ENCODE results near the gene SCNN1A.

The SCNN1A gene

DNA sequence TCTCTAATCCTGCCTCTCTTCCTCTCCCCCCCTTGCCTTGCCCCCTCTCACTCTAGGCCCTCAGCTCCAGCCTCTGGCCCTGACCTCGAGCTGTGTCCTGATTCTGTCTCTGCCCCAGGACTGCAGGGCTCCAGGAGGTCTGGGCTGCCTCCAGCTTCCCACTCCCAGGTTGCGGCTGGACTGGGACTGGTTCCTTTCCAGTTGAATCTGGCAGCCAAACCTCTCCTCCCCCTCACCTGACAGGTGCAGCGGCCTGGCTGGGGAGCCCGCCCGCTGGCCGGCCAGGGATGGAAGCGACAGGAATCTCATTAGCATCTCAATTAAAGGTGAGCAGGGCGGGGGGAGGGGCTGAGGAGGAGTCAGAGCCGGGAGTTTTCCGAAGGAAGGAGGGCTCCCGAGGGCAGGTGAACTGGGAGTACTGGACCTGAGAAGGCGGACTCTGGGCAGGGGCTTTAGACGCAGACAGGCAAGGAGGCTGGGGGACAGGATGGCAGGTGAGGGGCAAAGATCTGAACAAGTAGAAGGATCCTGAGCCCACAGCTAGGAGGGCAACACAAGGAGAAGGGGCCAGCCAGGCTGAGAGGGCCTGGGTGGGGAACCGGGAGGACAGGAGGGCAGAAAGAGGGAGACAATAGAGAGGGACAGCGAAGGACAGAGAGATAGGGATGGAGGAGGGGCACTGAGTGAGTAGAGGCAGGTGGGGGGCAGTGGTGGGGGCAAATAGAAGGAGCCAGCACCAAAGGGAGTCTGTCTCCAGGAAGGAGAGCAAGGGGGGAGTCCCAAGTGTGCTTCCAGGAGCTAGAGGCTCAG lies at the start of gene SCNN1A:
Gene SCNN1A (minus strand): TSS at position 295 of the 810 bp plus-strand sequence. CDS start 780 bp downstream, outside the sequence.
- no peak for DNase-seq (ENCODE audit: low read depth)
- no peak within 1 kb of the TSS for H3K4me3 ChIP-seq (ENCODE audit: low read depth, low read length)
- in situ Hi-C loops (cut with HindIII; ENCODE audit: low sequenced_read_pairs), result no loop called here
- TF ChIP-seq, protein P1, sequence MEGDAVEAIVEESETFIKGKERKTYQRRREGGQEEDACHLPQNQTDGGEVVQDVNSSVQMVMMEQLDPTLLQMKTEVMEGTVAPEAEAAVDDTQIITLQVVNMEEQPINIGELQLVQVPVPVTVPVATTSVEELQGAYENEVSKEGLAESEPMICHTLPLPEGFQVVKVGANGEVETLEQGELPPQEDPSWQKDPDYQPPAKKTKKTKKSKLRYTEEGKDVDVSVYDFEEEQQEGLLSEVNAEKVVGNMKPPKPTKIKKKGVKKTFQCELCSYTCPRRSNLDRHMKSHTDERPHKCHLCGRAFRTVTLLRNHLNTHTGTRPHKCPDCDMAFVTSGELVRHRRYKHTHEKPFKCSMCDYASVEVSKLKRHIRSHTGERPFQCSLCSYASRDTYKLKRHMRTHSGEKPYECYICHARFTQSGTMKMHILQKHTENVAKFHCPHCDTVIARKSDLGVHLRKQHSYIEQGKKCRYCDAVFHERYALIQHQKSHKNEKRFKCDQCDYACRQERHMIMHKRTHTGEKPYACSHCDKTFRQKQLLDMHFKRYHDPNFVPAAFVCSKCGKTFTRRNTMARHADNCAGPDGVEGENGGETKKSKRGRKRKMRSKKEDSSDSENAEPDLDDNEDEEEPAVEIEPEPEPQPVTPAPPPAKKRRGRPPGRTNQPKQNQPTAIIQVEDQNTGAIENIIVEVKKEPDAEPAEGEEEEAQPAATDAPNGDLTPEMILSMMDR (IDR thresholded peaks at IDR 0.05; ENCODE audit: low read depth, low read length, missing control alignments), result no peak

DNA sequence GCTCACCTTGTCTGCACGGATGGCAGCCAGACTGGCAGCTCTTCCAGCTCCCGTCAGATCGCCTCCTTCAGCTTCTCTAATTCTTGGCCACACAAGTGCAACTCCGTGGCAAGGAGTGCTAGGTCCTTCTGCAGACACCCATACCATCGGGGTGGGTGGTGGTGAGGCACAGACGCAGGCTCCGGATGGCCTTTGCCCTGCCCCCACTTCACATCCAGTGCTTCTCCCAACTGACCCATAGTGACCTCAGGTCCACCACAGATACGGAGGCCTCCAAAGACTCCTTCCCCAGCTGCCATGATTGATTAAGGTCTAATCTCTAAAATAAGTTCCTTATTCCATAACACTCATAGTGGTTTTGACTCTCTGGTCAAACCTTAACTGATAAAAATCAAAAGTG lies 49.5 kb upstream of the SCNN1A start:
- TF ChIP-seq, protein P1 (IDR thresholded peaks at IDR 0.05; ENCODE audit: low read depth, low read length, missing control alignments), result no peak
- no peak for DNase-seq (ENCODE audit: low read depth)
- in situ Hi-C loops (cut with HindIII; ENCODE audit: low sequenced_read_pairs), result no loop called here

DNA sequence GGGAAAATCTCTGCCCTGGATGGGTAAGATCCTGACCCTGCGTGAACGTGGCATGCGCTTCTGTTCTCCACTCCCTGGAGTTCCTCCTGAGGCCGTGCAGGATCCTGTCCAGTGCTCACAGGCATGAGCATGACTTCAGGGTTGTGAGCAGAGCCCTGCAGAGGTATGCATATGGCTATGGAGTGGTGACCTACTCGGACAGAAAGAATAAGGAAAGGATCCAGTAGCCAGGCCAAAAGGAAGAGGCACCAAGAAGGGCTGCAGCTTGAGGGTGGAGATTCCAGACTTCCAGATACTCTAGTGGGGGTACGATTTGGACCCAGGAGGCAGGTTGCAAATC lies 48.6 kb upstream of the SCNN1A start:
- TF ChIP-seq, protein P1 (IDR thresholded peaks at IDR 0.05; ENCODE audit: low read depth, low read length, missing control alignments), result no peak
- in situ Hi-C loops (cut with HindIII; ENCODE audit: low sequenced_read_pairs), result no loop called here
- DNase-seq (ENCODE audit: low read depth), result no peak
- H3K4me3 ChIP-seq (ENCODE audit: low read depth, low read length), result no peak overlapping the region

More for the DNA sequence above, 49.5 kb upstream of the SCNN1A start:
- H3K4me3 ChIP-seq (ENCODE audit: low read depth, low read length), result no peak overlapping the region

DNA sequence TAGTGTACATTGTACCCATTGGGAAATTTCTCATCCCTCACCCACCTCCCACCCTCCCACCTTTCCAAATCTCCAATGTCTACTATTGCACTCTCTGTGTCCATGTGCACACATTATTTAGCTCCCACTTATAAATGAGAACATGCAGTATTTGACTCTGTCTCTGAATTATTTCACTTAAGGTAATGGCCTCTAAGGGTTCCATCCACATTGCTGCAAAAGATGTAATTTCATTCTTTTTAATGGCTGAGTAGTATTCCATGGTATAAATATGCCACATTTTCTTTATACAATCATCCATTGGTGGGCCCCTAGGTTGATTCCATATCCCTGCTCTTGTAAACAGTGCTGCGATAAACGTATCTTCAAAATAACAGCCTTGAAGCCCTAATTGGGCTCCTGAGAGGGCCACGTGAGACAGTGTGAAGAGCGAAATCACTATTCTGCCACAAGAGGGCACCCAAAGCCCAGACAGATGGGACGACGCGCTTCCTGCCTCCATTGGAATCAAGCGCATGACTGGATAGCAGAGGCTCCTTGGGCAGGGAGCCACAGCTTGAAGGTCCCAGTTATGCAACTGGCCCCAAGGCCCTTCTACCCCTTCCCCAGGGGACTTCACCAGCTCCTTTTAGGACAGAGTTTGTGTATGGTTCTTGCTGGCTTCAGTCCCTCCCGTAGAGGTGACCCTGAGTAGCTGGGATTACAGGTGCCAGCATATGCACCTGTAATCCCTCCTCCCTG lies 48.1 kb upstream of the SCNN1A start:
- no peak overlapping the region for H3K4me3 ChIP-seq (ENCODE audit: low read depth, low read length)
- in situ Hi-C loops (cut with HindIII; ENCODE audit: low sequenced_read_pairs), result no loop called here
- TF ChIP-seq, protein P1 (IDR thresholded peaks at IDR 0.05; ENCODE audit: low read depth, low read length, missing control alignments), result peak; percentile 78
- DNase-seq (ENCODE audit: low read depth), result peak; percentile 87

DNA sequence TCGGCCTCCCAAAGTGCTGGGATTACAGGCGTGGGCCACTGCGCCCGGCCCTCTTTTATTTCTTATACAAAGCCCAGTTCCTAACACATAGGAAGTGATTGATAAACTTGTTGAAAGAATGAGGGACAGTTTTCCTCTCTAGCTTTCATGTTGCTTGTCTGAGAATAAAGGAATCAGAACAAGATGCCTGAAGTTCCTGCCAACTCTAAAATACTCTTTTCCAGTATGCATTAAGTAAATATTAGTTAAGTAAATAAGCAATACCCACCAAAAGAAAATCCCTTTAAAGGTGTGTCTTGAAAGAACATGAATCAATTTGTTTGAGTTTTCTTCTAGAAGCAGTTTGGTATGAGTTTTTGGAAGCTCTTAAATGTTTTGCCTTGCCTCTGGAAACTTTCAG lies 45.0 kb upstream of the SCNN1A start:
- no peak overlapping the region for H3K4me3 ChIP-seq (ENCODE audit: low read depth, low read length)
- in situ Hi-C loops (cut with HindIII; ENCODE audit: low sequenced_read_pairs), result no loop called here
- TF ChIP-seq, protein P1 (IDR thresholded peaks at IDR 0.05; ENCODE audit: low read depth, low read length, missing control alignments), result no peak
- no peak for DNase-seq (ENCODE audit: low read depth)

GRCh38 chr12:6418796-6419195 lies 43.4 kb upstream of the SCNN1A start:
- no peak overlapping the region for H3K4me3 ChIP-seq (ENCODE audit: low read depth, low read length)
- in situ Hi-C loops (cut with HindIII; ENCODE audit: low sequenced_read_pairs), result no loop called here
- TF ChIP-seq, protein P1 (IDR thresholded peaks at IDR 0.05; ENCODE audit: low read depth, low read length, missing control alignments), result no peak
- no peak for DNase-seq (ENCODE audit: low read depth)

All from astrocyte of the cerebellum (primary cell).